HG03571 (cell line): ENCODE results near the gene SMYD3.
"Not testable (repeated sequence)": the region's sequence is repeated elsewhere in the genome, so short reads cannot be mapped to it uniquely, and the experiment has no call there.

Experiments
- ATAC-seq: cut with Tn5 transposase; IDR thresholded peaks from one replicate; pipeline ENCODE4 v1.9.1; 2021; ENCODE audit not compliant: unreplicated experiment

SMYD3 gene

GRCh38 chr1:245791410-245792312, 715.4 kb downstream of the SMYD3 start:
- no peak for ATAC-seq

- ATAC-seq = no peak
Observed at GRCh38 chr1:245790441-245790840, 716.6 kb downstream of the SMYD3 start.

DNA sequence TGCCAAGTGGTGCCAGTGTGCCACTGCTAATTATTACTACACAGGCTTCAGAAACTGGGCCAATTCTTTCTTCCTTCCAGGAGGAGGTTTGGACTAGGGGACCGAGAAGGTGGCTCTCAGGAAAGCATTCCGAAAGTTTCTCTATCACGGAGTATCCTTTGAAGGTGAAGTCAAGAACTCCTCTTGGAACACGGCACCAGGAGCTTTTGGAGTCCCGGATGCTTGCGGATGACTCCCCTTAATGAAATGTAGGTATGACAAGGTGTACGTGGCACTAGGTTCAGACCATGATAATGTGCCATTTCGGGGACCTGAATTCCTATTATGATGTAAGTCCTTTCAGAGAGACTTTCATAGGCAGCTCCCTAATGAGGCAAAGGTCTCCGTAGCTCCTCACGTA, 718.2 kb downstream of the SMYD3 start:
- no peak for ATAC-seq

DNA sequence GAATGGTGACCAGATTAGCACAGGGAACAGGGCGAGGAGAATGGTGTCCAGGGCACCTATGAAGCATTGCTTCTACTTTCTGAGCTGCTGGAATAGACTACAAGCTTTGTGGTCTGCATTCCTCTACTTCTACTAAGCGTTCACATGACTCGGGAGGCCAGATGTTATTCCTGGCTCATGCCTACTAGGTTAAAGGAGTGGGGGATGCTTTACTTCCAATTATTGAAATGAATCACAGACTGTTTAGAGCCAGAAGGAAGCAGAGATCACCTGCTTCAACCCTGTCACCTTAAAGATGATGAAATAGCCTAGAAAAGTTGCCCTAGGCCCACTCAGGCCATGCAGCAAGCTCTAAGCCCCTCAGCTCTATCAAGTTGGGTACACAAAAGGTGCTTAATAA, 718.8 kb downstream of the SMYD3 start:
- ATAC-seq = no peak

GRCh38 chr1:245786948-245787347, 720.1 kb downstream of the SMYD3 start:
- no peak for ATAC-seq

DNA sequence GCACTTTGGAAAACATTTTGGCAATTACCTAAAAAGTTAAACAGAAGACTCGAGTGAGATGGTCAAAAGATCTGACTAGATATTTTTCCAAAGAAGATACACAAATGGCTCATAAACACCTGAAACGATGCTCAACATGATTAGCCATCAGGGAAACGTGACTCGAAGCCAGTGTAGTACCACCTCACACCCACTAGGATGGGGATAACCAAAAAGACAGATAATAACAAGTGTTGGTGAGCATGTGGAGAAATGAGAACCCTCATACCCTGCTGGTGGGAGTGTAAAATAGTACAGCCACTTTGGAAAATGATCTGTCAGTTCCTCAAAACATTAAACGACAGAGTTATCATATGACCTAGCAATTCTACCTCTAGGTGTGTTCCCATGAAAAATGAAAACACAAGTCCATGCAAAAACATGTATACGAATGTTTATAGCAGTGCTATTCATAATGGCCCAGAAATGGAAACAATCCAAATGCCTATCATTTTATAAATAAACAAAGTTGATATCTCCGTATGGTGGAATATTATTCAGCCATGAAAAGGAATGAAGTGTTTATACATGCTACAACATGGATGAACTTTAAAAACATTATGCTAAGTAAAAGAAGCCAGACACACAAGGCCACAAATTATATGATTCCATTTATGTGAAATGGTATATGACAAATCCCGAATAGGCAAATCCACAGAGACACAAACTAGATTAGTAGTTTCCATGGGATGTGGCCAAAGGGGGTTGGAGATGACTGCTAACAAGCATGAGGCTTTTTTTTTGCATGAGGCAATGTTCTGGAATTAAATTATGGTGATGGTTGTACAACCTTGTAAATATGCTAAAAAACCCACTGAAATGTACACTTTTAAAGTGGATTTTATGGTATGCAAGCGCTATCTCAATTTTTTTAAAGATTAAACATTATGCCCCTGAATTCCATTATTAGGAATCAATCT, 727.0 kb downstream of the SMYD3 start:
- no peak for ATAC-seq

DNA sequence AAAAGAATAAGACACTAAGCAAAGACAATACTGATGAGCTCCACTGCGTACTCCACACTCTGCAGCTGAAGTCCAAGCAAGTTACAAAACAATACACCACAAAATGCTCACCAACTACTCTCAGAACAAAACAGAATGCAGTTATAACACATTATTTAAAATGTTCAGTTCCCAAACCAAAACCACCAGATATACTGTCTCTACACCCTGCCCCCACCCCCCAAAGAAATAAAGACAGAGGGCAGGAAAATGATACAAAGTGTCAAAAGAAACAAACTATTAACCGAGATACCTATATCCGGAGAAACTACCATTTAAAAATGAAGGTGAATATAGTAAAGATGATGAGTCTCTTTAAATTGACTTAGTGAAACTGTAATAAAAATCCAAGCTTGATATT, 729.3 kb downstream of the SMYD3 start:
- ATAC-seq = no peak

DNA sequence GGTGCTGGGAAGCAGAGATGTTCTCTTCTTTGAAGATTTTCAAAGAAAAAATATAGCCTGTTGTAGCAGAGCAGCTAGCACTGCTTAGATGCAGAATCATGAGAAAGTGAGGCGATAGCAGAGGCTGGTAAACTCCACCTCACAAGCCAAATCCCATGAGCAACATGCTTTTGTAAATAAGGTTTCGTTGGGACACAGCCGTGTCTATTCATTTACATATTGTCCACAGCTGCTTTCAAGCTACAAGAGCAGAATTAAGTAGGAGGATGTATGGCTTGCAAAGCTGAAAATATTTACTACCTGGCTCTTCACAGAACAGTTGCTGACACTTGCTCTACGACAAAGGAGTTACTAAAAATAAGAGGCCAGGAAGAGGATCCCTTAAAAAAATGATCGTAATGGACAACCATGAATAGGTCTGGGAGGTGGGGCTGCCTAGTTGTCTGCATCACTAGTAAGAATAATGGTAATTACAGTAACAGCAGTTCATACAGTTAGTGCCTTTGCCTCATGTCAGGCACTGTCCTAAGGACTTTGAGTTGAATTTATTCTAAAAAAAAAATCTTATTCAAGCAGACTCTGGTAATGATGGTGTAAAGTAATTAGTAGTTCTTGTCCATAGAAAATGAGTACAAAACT, 730.3 kb downstream of the SMYD3 start:
- no peak for ATAC-seq

DNA sequence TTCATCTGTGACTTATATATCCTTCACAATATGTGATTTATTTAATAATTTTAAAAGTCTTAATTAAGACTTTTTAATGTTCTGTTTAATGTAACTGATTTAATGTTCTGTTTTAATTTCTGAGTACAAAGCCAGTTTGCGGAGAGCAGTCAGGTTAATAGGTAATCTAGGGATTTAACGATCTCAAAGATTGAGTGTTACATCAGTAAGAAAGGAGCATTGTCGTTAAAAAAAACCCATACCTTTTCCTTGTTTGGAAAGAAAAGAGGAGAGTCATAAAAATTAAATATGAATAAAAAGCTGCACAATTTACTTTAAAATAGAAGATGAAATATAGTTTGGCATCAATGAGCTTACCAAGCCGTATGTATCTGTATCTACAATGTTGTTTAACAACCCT, 730.9 kb downstream of the SMYD3 start:
- no peak for ATAC-seq

DNA sequence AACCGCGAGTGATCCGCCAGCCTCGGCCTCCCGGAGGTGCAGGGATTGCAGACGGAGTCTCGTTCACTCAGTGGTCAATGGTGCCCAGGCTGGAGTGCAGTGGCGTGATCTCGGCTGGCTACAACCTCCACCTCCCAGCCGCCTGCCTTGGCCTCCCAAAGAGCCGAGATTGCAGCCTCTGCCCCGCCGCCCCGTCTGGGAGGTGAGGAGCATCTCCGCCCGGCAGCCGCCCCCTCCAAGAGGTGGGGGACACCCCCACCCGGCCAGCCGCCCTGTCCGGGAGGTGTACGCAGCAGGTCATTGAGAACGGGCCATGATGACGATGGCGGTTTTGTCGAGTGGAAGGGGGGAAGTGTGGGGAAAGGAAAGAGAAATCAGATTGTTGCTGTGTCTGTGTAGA, 732.1 kb downstream of the SMYD3 start:
- ATAC-seq = not testable (repeated sequence)

- no peak for ATAC-seq
Observed at GRCh38 chr1:245774196-245774595, 732.9 kb downstream of the SMYD3 start.

- ATAC-seq = no peak
Observed at GRCh38 chr1:245773344-245773743, 733.7 kb downstream of the SMYD3 start.

DNA sequence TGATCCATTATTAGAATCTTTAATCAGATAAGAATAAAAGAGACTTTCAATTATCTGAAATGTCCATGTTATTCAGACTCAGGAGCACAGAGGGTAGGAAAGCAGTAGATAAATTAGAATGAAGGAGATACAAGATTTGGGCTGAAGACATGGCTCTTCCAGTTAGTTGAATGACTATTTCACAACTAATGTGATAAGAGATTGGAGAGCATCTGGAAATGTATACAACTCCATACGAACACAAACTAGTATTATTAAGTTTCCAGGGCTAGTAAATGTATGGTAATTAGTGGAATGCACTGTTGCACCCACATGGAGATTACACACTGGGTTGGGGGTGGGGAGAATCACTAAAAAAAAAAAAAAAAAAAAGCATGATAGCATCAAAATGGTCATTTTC, 734.3 kb downstream of the SMYD3 start:
- no peak for ATAC-seq

- no peak for ATAC-seq
Observed at GRCh38 chr1:245772325-245772724, 734.8 kb downstream of the SMYD3 start.

- no peak for ATAC-seq
Observed at GRCh38 chr1:245771511-245772281, 735.4 kb downstream of the SMYD3 start.

- no peak for ATAC-seq
Observed at GRCh38 chr1:245770156-245770555, 736.9 kb downstream of the SMYD3 start.

DNA sequence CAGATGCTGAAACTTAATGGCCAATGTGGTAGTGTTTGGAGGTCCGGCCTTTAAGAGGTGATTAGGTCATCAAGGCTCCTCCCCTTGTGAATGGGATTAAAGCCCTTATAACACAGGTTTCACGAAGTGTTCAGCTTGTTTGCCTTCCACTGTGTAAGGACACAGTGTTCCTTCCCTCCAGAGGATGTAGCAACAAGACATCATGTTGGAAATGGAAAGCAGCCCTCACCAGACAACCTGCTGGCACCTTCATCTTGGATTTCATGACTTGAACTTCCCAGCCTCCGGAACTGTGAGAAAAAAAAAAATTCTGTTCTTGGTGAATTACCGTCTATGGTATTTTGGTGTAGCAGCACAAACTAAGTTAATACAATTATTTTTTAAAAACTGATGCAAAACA, 738.5 kb downstream of the SMYD3 start:
- no peak for ATAC-seq

DNA sequence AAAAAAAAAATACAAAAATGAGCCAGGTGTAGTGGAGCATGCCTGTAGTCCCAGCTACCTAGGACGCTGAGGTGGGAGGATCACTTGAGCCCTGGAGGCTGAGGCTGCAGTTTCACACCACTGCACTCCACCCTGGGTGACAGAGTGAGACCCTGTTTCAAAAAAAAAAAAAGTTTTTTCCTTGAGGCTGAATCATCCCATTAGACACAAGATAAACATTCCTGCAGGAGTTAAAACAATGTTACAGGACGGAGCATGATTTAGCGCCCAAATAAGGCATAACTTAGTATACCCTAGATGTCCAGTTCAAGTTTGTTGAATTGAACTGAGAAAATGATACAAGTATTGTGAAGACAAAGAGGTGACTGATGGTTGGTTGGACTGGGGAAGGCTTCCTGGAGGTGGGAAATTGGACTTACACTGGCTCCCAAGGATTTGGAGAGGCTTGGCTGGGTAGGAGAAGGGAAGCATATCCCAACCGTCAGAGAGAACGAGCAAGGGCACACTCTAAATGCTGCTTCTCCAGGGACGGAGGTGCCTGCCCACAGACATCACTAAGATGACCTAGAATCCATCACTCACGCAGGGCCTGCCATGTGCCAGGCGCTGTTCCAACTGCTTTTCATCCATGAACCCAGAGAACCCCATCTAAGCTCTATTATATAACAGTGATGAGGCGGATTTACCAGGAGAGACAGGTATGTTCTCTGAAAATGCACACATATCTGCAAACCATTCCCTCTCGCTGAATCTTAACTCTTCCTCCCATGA, 741.7 kb downstream of the SMYD3 start:
- ATAC-seq = no peak

DNA sequence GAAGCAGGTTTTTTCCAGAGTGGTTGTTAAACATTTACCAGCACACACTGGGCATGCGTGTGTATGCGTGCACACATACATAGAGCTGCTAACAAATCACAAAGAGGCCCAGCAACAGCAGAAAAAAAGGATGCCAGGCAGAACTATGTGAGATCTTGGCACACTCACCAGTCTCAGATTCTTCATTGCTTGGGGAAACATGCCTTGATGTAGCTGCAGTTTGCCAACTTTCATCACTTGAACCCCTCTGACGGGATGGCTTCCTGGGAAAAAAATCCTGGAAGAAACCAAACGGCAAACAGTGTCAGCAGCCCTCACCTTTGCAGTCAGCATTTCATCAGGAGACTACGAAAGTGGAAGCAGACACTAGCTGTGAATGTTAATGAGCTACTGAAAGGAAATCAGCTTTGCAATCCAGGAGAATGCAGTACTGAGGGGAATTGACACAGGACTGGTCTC, 743.2 kb downstream of the SMYD3 start:
- no peak for ATAC-seq
